SK-N-SH (cell line): ENCODE data around the gene DBP.
A peak's percentile ranks its signal among the peaks of the same experiment; 100 is the strongest.

Experiments
- CTCF ChIP-seq: fragments of 200-600 bp; sonication (generic); IDR thresholded peaks from 2 replicates; pipeline ENCODE4 v1.6.1; 2017; ENCODE audit warnings: antibody characterized with exemption, mild to moderate bottlenecking, moderate library complexity
- RXRA ChIP-seq: IDR thresholded peaks from 2 replicates; pipeline ENCODE4 v1.4.0; 2012; ENCODE audit warnings: low read depth, mild to moderate bottlenecking, borderline replicate concordance
- USF1 ChIP-seq: IDR thresholded peaks from 2 replicates; pipeline ENCODE4 v1.4.0; 2012; ENCODE audit warnings: low read depth, borderline replicate concordance
- YY1 ChIP-seq: IDR thresholded peaks from 2 replicates; pipeline ENCODE4 v1.4.0; 2012; ENCODE audit warnings: low read depth, mild to moderate bottlenecking

GRCh38 chr19:48588670-48589401, 48.3 kb downstream of the DBP start:
- TF ChIP-seq USF1 (no peak), CTCF (peak; percentile 95), RXRA (peak; percentile 33; the same call in 1 of the 2 replicates), YY1 (no peak)
